Endothelial cell of umbilical vein (primary cell): ENCODE results near the gene TNFAIP6.

Experiments
- CTCF ChIP-seq, 2 donors: IDR thresholded peaks; 1 replicate in 1 of 2; 2 replicates in 1 of 2; pipeline ENCODE4 v1.5.1; 2011; ENCODE audit warnings: low read length in 2 of 2, mild to moderate bottlenecking in 2 of 2, moderate library complexity in 2 of 2, control low read depth in 1 of 2, inconsistent platforms in 1 of 2, low read depth in 1 of 2; ENCODE audit not compliant: insufficient read depth in 1 of 2; ENCODE audit errors: extremely low read depth in 1 of 2
- POLR2A ChIP-seq: IDR thresholded peaks from 2 replicates; pipeline ENCODE4 v1.6.1; 2012; ENCODE audit warnings: low read depth, mild to moderate bottlenecking, control low read depth, low read length
- POLR2AphosphoS5 ChIP-seq: IDR thresholded peaks from 2 replicates; pipeline ENCODE4 v1.6.1; 2012; ENCODE audit warnings: low read depth, mild to moderate bottlenecking, control low read depth, low read length, moderate library complexity; ENCODE audit not compliant: insufficient read depth

- TF ChIP-seq CTCF (IDR thresholded peaks at IDR 0.05; ENCODE audit: extremely low read depth in 1 of 2, insufficient read depth in 1 of 2, low read depth in 1 of 2, low read length in 2 of 2) (no peak), POLR2A (no peak), POLR2AphosphoS5 (no peak)
Measured at GRCh38 chr2:151405376-151405775, 48.0 kb downstream of the TNFAIP6 start.
